HFFc6 (cell line): ENCODE measurements around the gene ALG12. TPM values are rescaled to one million over a fixed set of nuclear protein-coding genes. Genes with fewer than 3 reads are reported as not detected.
A peak's percentile ranks its signal among the peaks of the same experiment; 100 is the strongest.

Experiments used
- DNase-seq: peaks from one replicate; pipeline ENCODE4 v3.0.0-alpha.2; 2018
- H3K27ac Mint-ChIP-seq: 2 replicates; pipeline ENCODE4 v1.8.0; 2020; ENCODE audit warnings: mild to moderate bottlenecking, mixed read lengths
- H3K27me3 Mint-ChIP-seq: 2 replicates; pipeline ENCODE4 v1.8.0; 2021; ENCODE audit warnings: mild to moderate bottlenecking, moderate library complexity, mixed read lengths; ENCODE audit not compliant: insufficient read depth
- H3K36me3 Mint-ChIP-seq: 2 replicates; pipeline ENCODE4 v1.8.0; 2021; ENCODE audit warnings: low read depth, mixed read lengths
- H3K4me1 Mint-ChIP-seq: 2 replicates; pipeline ENCODE4 v1.8.0; 2020; ENCODE audit warnings: low read depth, mixed read lengths
- H3K4me3 Mint-ChIP-seq: 2 replicates; pipeline ENCODE4 v1.8.0; 2020; ENCODE audit warnings: mild to moderate bottlenecking, moderate library complexity, mixed read lengths
- H3K9me3 Mint-ChIP-seq: 2 replicates; pipeline ENCODE4 v1.8.0; 2020; ENCODE audit warnings: mild to moderate bottlenecking, mixed read lengths
- CTCF ChIP-seq: fragments of 200-600 bp; sonication (generic); IDR thresholded peaks from 2 replicates; pipeline ENCODE4 v1.5.0; 2021; ENCODE audit warnings: antibody characterized with exemption, mild to moderate bottlenecking
- total RNA-seq, 6 experiments: library from RNA; stranded (reverse); fragmentation: NEBNext Ultra II Directional; extraction: Animal tissue kit (Norgen Biotek cat#: 25700); gene quantifications; 2 replicates in 1 of 6; 3 replicates in 5 of 6; pipeline ENCODE4 v1.2.3, GENCODE V29; 2021

ALG12 gene
- total RNA-seq, 6 experiments from 2014 or later: 17.2 to 25.1 (median 20.2) TPM

GRCh38 chr22:49965091-49966040, 47.1 kb upstream of the ALG12 start:
- Mint-ChIP-seq H3K9me3 (no peaks in the 10 kb centered on the region), H3K4me3 (no peak overlapping the region), H3K27ac (peak overlapping the region; percentile 26; the same call in 1 of the 2 replicates), H3K4me1 (peaks cover 20% of the 10 kb centered on the region), H3K27me3 (no peaks in the 10 kb centered on the region; the same call in none of the 2 replicates), H3K36me3 (peaks cover 5% of the 10 kb centered on the region; the same call in 1 of the 2 replicates)
- no peak for DNase-seq
- no peak for TF ChIP-seq CTCF

- Mint-ChIP-seq H3K4me1 (peaks cover 21% of the 10 kb centered on the region; the same call in 1 of the 2 replicates), H3K27ac (peak overlapping the region; percentile 46), H3K27me3 (no peaks in the 10 kb centered on the region; the same call in none of the 2 replicates), H3K36me3 (peaks cover 5% of the 10 kb centered on the region; the same call in 1 of the 2 replicates), H3K9me3 (no peaks in the 10 kb centered on the region), H3K4me3 (peak overlapping the region; percentile 82; the same call in 1 of the 2 replicates)
- no peak for TF ChIP-seq CTCF
- no peak for DNase-seq
Observed at GRCh38 chr22:49964136-49965090, 46.2 kb upstream of the ALG12 start.

GRCh38 chr22:49963647-49964026, 45.4 kb upstream of the ALG12 start:
- peak overlapping the region; percentile 82 for H3K4me3 Mint-ChIP-seq
- H3K9me3 Mint-ChIP-seq: no peaks in the 10 kb centered on the region
- TF ChIP-seq CTCF: no peak
- no peak for DNase-seq
- H3K4me1 Mint-ChIP-seq: peaks cover 22% of the 10 kb centered on the region; the same call in 1 of the 2 replicates
- no peaks in the 10 kb centered on the region; the same call in none of the 2 replicates for H3K27me3 Mint-ChIP-seq
- H3K36me3 Mint-ChIP-seq: peaks cover 5% of the 10 kb centered on the region; the same call in 1 of the 2 replicates
- H3K27ac Mint-ChIP-seq: peak overlapping the region; percentile 46

GRCh38 chr22:49962751-49963646, 44.8 kb upstream of the ALG12 start:
- peak overlapping the region; percentile 88 for H3K27ac Mint-ChIP-seq
- H3K36me3 Mint-ChIP-seq: peaks cover 5% of the 10 kb centered on the region; the same call in 1 of the 2 replicates
- no peaks in the 10 kb centered on the region for H3K9me3 Mint-ChIP-seq
- H3K27me3 Mint-ChIP-seq: no peaks in the 10 kb centered on the region; the same call in none of the 2 replicates
- H3K4me3 Mint-ChIP-seq: peak overlapping the region; percentile 82
- peaks cover 20% of the 10 kb centered on the region; the same call in 1 of the 2 replicates for H3K4me1 Mint-ChIP-seq
- no peak for DNase-seq
- TF ChIP-seq CTCF: no peak
